Body of pancreas (tissue), 4 donors: Measurements from ENCODE around the gene EPOP. TPM values are rescaled to one million over a fixed set of nuclear protein-coding genes. Genes with fewer than 3 reads are reported as not detected.

Source experiments
- ATAC-seq: fragments of 150-250 bp; one replicate; pipeline ENCODE4 v1.9.1; 2016
- DNase-seq, 4 donors: peaks; one replicate each; pipeline ENCODE4 v3.0.0-alpha.2; 2019
- H3K27ac ChIP-seq, 4 donors: fragments of 200-600 bp; sonication (generic); 1 replicate in 3 of 4; 2 replicates in 1 of 4; pipeline versions ENCODE4 v1.5.1 to v1.6.1; 2016 to 2019; ENCODE audit warnings: mild to moderate bottlenecking in 1 of 4, mixed read lengths in 1 of 4, moderate library complexity in 1 of 4
- H3K27me3 ChIP-seq, 2 donors: fragments of 200-600 bp; sonication (generic); one replicate each; pipeline ENCODE4 v1.6.0; 2016; ENCODE audit warnings: mild to moderate bottlenecking in 1 of 2
- H3K36me3 ChIP-seq, 2 donors: fragments of 200-600 bp; sonication (generic); replicated peaks in 1 of 2; 2 replicates each; pipeline ENCODE4 v1.5.1; 2016; ENCODE audit warnings: low read depth in 2 of 2; ENCODE audit not compliant: insufficient read depth in 1 of 2
- H3K4me1 ChIP-seq: fragments of 200-600 bp; sonication (generic); one replicate; pipeline ENCODE4 v1.6.0; 2016
- H3K4me3 ChIP-seq, 2 donors: fragments of 200-600 bp; sonication (generic); 1 replicate in 1 of 2; 2 replicates in 1 of 2; pipeline ENCODE4 v1.5.1; 2016 to 2019
- H3K9me3 ChIP-seq, 3 donors: fragments of 200-600 bp; sonication (generic); 1 replicate in 2 of 3; 2 replicates in 1 of 3; pipeline ENCODE4 v1.5.1; 2016
- CTCF ChIP-seq, 7 experiments: fragments of 450-650 bp in 4 of 7; fragments of 200-600 bp in 3 of 7; sonication (generic) in 3 of 7; IDR thresholded peaks; one replicate each; pipeline ENCODE4 v1.5.1; 2016 to 2019; ENCODE audit warnings: antibody characterized with exemption in 7 of 7
- POLR2A ChIP-seq, 3 donors: fragments of 450-650 bp; IDR thresholded peaks; one replicate each; pipeline ENCODE4 v1.6.1; 2016; ENCODE audit warnings: antibody characterized with exemption in 3 of 3, mild to moderate bottlenecking in 2 of 3
- WGBS, 2 donors: methylation state at CpG; one replicate each; pipeline ENCODE4 v1.1.5; 2017; 5-methylcytosine and 5-hydroxymethylcytosine counted together
- intact Hi-C: fragments of 100-400 bp; cut with DNase I; formaldehyde crosslinking; loops from one replicate; pipeline ENCODE4 v1.15.1; 2023
- total RNA-seq, 2 donors: library from RNA; depleted of rRNA; stranded (reverse); fragments of >200 nt; gene quantifications; one replicate each; pipeline ENCODE4 v1.1.0, GENCODE V29; 2016

Gene EPOP
- total RNA-seq, 2 donors from 2014 or later = 3.9 to 11.2 TPM

- Histone ChIP-seq H3K36me3 (peaks cover 0 to 17% of the 10 kb centered on the region in 2 donors), H3K9me3 (no peaks in the 10 kb centered on the region), H3K4me1 (peaks cover 36% of the 10 kb centered on the region), H3K4me3 (no peak overlapping the region), H3K27ac (no peak overlapping the region), H3K27me3 (no peaks in the 10 kb centered on the region)
- DNase-seq (no peak), ATAC-seq (no peak)
- TF ChIP-seq CTCF (IDR thresholded peaks at IDR 0.05) = no peak
- no peak for TF ChIP-seq POLR2A (IDR thresholded peaks at IDR 0.05)
- WGBS, 2 donors = 82 to 94% methylated on average over 3 of the region's 3 CpGs
- intact Hi-C loops = no loop called here
Observed at GRCh38 chr17:38710604-38710962, 35.8 kb upstream of the EPOP start.

- no peaks in the 10 kb centered on the region for H3K27me3 ChIP-seq
- no peak for TF ChIP-seq POLR2A (IDR thresholded peaks at IDR 0.05)
- TF ChIP-seq CTCF (IDR thresholded peaks at IDR 0.05) = no peak
Observed at GRCh38 chr17:38709864-38710603, 35.3 kb upstream of the EPOP start.

GRCh38 chr17:38709104-38709820 lies 34.5 kb upstream of the EPOP start:
- no peak for DNase-seq
- no peak for ATAC-seq

More at GRCh38 chr17:38709864-38710603, 35.3 kb upstream of the EPOP start:
- H3K9me3 ChIP-seq = no peaks in the 10 kb centered on the region
- H3K27ac ChIP-seq = peak overlapping the region in 1 of 4 donors; percentile 5
- ATAC-seq = no peak
- DNase-seq = no peak
- H3K4me3 ChIP-seq = no peak overlapping the region
- intact Hi-C loops = no loop called here
- peaks cover 36% of the 10 kb centered on the region for H3K4me1 ChIP-seq
- WGBS, 2 donors = 69 to 73% methylated on average over 13 of the region's 13 CpGs
- peaks cover 0 to 16% of the 10 kb centered on the region in 2 donors for H3K36me3 ChIP-seq

GRCh38 chr17:38707678-38708351 lies 33.1 kb upstream of the EPOP start:
- no peak overlapping the region for H3K27ac ChIP-seq
- no peaks in the 10 kb centered on the region for H3K27me3 ChIP-seq
- 84 to 85% methylated on average over 19 to 21 of the region's 21 CpGs for WGBS, 2 donors
- DNase-seq = no peak
- peaks cover 0 to 9% of the 10 kb centered on the region in 2 donors for H3K36me3 ChIP-seq
- no peak for TF ChIP-seq CTCF (IDR thresholded peaks at IDR 0.05)
- TF ChIP-seq POLR2A (IDR thresholded peaks at IDR 0.05) = no peak
- H3K9me3 ChIP-seq = no peaks in the 10 kb centered on the region
- intact Hi-C loops = no loop called here
- H3K4me1 ChIP-seq = peaks cover 42% of the 10 kb centered on the region
- ATAC-seq = no peak
- H3K4me3 ChIP-seq = no peak overlapping the region

More at GRCh38 chr17:38709104-38709820, 34.5 kb upstream of the EPOP start:
- TF ChIP-seq POLR2A (IDR thresholded peaks at IDR 0.05) (no peak), CTCF (IDR thresholded peaks at IDR 0.05) (no peak)
- Histone ChIP-seq H3K4me1 (peaks cover 36% of the 10 kb centered on the region), H3K9me3 (no peaks in the 10 kb centered on the region), H3K4me3 (no peak overlapping the region), H3K36me3 (peaks cover 0 to 13% of the 10 kb centered on the region in 2 donors), H3K27ac (no peak overlapping the region), H3K27me3 (no peaks in the 10 kb centered on the region)
- WGBS, 2 donors = 86 to 92% methylated on average over 16 to 18 of the region's 18 CpGs
- intact Hi-C loops = no loop called here
